A549 (cell line): ENCODE measurements around the gene LCE6A. TPM values are rescaled to one million over a fixed set of nuclear protein-coding genes. Genes with fewer than 3 reads are reported as not detected.

Experiments used
- ATAC-seq, 2 experiments: fragments of 200-7000 bp in 1 of 2; fragments of >200 bp in 1 of 2; cut with Nextera tagmentation in 1 of 2; cut with Tn5 transposase in 1 of 2; 3 replicates each; pipeline versions ENCODE4 v1.8.0 to v1.9.1; 2018 to 2020; ENCODE audit warnings: mild to moderate bottlenecking in 1 of 2, moderate library complexity in 1 of 2
- CTCF ChIA-PET: fragments of 300-600 bp; sonication (Branson Sonifier 250); formaldehyde crosslinking; extraction: SDS; loops from one replicate; lab custom pipeline; 2021; ENCODE audit warnings: antibody characterized with exemption, inconsistent platforms; lab: Yijun Ruan, JAX
- POLR2A ChIA-PET: fragments of 350-600 bp; formaldehyde crosslinking; extraction: SDS; loops from one replicate; lab custom pipeline; 2021; ENCODE audit warnings: antibody characterized with exemption, inconsistent platforms; lab: Yijun Ruan, JAX
- DNase-seq, 2 experiments: peaks; one replicate each; pipeline versions ENCODE4 v3.0.0 to v3.0.0-alpha.2; 2011 to 2016; ENCODE audit warnings: low read depth in 1 of 2, low spot score in 1 of 2
- FAIRE-seq: peaks from 2 replicates; lab custom pipeline; 2011; peaks lifted over from hg19 to GRCh38; lab: Jason Lieb, UNC
- H3K27ac ChIP-seq, 2 experiments: fragments of >200 bp; sonication (Bioruptor Twin); formaldehyde crosslinking; 3 replicates each; pipeline ENCODE4 v1.5.1; 2016 to 2017
- H3K4me1 ChIP-seq: fragments of >200 bp; sonication (Bioruptor Twin); formaldehyde crosslinking; 3 replicates; pipeline ENCODE4 v1.6.1; 2016
- H3K4me2 ChIP-seq: fragments of >200 bp; sonication (Bioruptor Twin); formaldehyde crosslinking; 3 replicates; pipeline ENCODE4 v1.6.1; 2016
- H3K4me3 ChIP-seq: fragments of >200 bp; sonication (Bioruptor Twin); formaldehyde crosslinking; 3 replicates; pipeline ENCODE4 v1.5.1; 2016
- H3K9me3 ChIP-seq: fragments of >200 bp; sonication (Bioruptor Twin); formaldehyde crosslinking; 3 replicates; pipeline ENCODE4 v1.6.1; 2016
- ATOH8 ChIP-seq: fragments of 250-450 bp; sonication (Bioruptor Pico); IDR thresholded peaks from 2 replicates; pipeline ENCODE4 v1.5.0; 2020; ENCODE audit warnings: low read depth, mild to moderate bottlenecking, moderate library complexity
- BHLHE40 ChIP-seq: IDR thresholded peaks from 2 replicates; pipeline ENCODE4 v1.6.1; 2012; ENCODE audit warnings: low read depth, low read length, inconsistent platforms
- CEBPB ChIP-seq, 2 experiments: fragments of >200 bp in 1 of 2; sonication (Bioruptor Twin) in 1 of 2; formaldehyde crosslinking in 1 of 2; IDR thresholded peaks; 2 replicates each; pipeline ENCODE4 v1.6.1; 2012 to 2016
- CHD2 ChIP-seq: fragments of 150-350 bp; IDR thresholded peaks from 2 replicates; pipeline ENCODE4 v1.6.1; 2014; ENCODE audit warnings: low read length; ENCODE audit not compliant: partially characterized antibody
- CHD4 ChIP-seq: fragments of 200-600 bp; sonication (generic); IDR thresholded peaks from 2 replicates; pipeline ENCODE4 v1.6.1; 2016; ENCODE audit warnings: antibody characterized with exemption, mild to moderate bottlenecking, borderline replicate concordance
- FOSL2 ChIP-seq, 2 experiments: fragments of 450-650 bp in 1 of 2; fragments of >200 bp in 1 of 2; sonication (Bioruptor Twin) in 1 of 2; formaldehyde crosslinking; IDR thresholded peaks; 2 replicates each; pipeline versions ENCODE4 v1.5.0 to v1.6.1; 2016 to 2020; ENCODE audit warnings: mild to moderate bottlenecking in 1 of 2, moderate library complexity in 1 of 2
- HES2 ChIP-seq: fragments of >200 bp; sonication (Bioruptor Twin); formaldehyde crosslinking; IDR thresholded peaks from 2 replicates; pipeline ENCODE4 v1.6.1; 2016
- HMGXB4 ChIP-seq: fragments of 250-450 bp; sonication (Bioruptor Pico); IDR thresholded peaks from 2 replicates; pipeline ENCODE4 v1.5.0; 2021; ENCODE audit warnings: mild to moderate bottlenecking, moderate library complexity, borderline replicate concordance
- HOXA7 ChIP-seq: fragments of 250-450 bp; sonication (Bioruptor Pico); IDR thresholded peaks from 2 replicates; pipeline ENCODE4 v1.5.0; 2020; ENCODE audit warnings: mild to moderate bottlenecking, moderate library complexity
- JUN ChIP-seq, 2 experiments: fragments of >200 bp; sonication (Bioruptor Twin); formaldehyde crosslinking; IDR thresholded peaks; 2 replicates in 1 of 2; 3 replicates in 1 of 2; pipeline ENCODE4 v1.6.1; 2016 to 2017
- MAX ChIP-seq: IDR thresholded peaks from 2 replicates; pipeline ENCODE4 v1.6.1; 2012
- MYC ChIP-seq: IDR thresholded peaks from 2 replicates; pipeline ENCODE4 v1.6.1; 2012; ENCODE audit warnings: mild to moderate bottlenecking, inconsistent platforms, low read length, improper control_type of control experiment, borderline replicate concordance
- NPAS2 ChIP-seq: fragments of 250-450 bp; sonication (Bioruptor Pico); IDR thresholded peaks from 2 replicates; pipeline ENCODE4 v1.8.0; 2022; ENCODE audit warnings: mild to moderate bottlenecking, moderate library complexity, borderline replicate concordance
- PHF8 ChIP-seq: fragments of 200-600 bp; sonication (generic); IDR thresholded peaks from 2 replicates; pipeline ENCODE4 v1.6.1; 2016; ENCODE audit warnings: low read depth, mild to moderate bottlenecking, antibody characterized with exemption, moderate library complexity, borderline replicate concordance
- RARB ChIP-seq: fragments of 250-450 bp; sonication (Bioruptor Pico); IDR thresholded peaks from 2 replicates; pipeline ENCODE4 v1.8.0; 2021; ENCODE audit warnings: mild to moderate bottlenecking, moderate library complexity
- REST ChIP-seq: fragments of 200-600 bp; sonication (generic); IDR thresholded peaks from 2 replicates; pipeline ENCODE4 v1.6.1; 2016; ENCODE audit warnings: antibody characterized with exemption, mild to moderate bottlenecking, moderate library complexity
- RNF2 ChIP-seq: fragments of 200-600 bp; sonication (generic); IDR thresholded peaks from 2 replicates; pipeline ENCODE4 v1.6.1; 2016; ENCODE audit warnings: low read depth, mild to moderate bottlenecking, antibody characterized with exemption, moderate library complexity, borderline replicate concordance
- SREBF2 ChIP-seq: fragments of 450-650 bp; IDR thresholded peaks from 2 replicates; pipeline ENCODE4 v1.6.1; 2014; ENCODE audit warnings: mild to moderate bottlenecking, moderate library complexity
- TFCP2L1 ChIP-seq: fragments of 250-450 bp; sonication (Bioruptor Pico); IDR thresholded peaks from 2 replicates; pipeline ENCODE4 v1.5.0; 2021; ENCODE audit warnings: mild to moderate bottlenecking
- WGBS: methylation state at CpG from one replicate; pipeline ENCODE4 v1.1.6; 2017; ENCODE audit errors: missing lambda C conversion rate; 5-methylcytosine and 5-hydroxymethylcytosine counted together
- polyA plus RNA-seq, 4 experiments: library from polyadenylated mRNA; depleted of rRNA in 3 of 4; stranded (reverse); fragments of >200 nt; fragmentation: RNase III in 1 of 4; extraction: RNeasy Plus Mini Kit Qiagen cat#74134 plus additional on column Dnase treatment in 1 of 4; gene quantifications; 2 replicates in 3 of 4; 3 replicates in 1 of 4; pipeline ENCODE4 v1.2.3, GENCODE V29; 2011 to 2017

The LCE6A gene
- polyA plus RNA-seq, 2 of the 4 experiments (the other 2 are of a cell fraction): not detected

- no peak for FAIRE-seq
- H3K27ac ChIP-seq: no peak within 1 kb of the TSS
- H3K9me3 ChIP-seq: no peaks in the 10 kb centered on the region
- no peak for DNase-seq
- H3K4me1 ChIP-seq: no peaks in the 10 kb centered on the region
- POLR2A ChIA-PET: no interaction called here
- ATAC-seq: no peak
- TF ChIP-seq TFCP2L1 (CRISPR knock-in tag) (no peak), HES2 (no peak), MYC (no peak), MAX (no peak), RARB (CRISPR knock-in tag) (no peak), FOSL2 (IDR thresholded peaks at IDR 0.05) (no peak), FOSL2 (CRISPR knock-in tag; IDR thresholded peaks at IDR 0.05) (no peak), RNF2 (no peak), PHF8 (no peak), JUN (IDR thresholded peaks at IDR 0.05) (no peak)
- CTCF ChIA-PET: no interaction called here
- H3K4me2 ChIP-seq: no peak within 1 kb of the TSS
- no peak within 1 kb of the TSS for H3K4me3 ChIP-seq
- 0% methylated on average over 3 of the region's 3 CpGs for WGBS
These were observed 17.0 kb downstream of the LCE6A start, which contains the start of gene LCE7A for GRCh38 chr1:152859696-152860095. TSS of gene LCE7A (plus strand) at chr1:152859996. CDS start at chr1:152860698, 702 bp downstream.

GRCh38 chr1:152860129-152860528 lies 17.5 kb downstream of the LCE6A start:
- POLR2A ChIA-PET: no interaction called here
- CTCF ChIA-PET: interaction anchor here (0.8 kb wide), 1 partner anchor 206 kb away, joined by 4 read pairs; no protein-coding TSS in a partner anchor
- Histone ChIP-seq H3K9me3 (no peaks in the 10 kb centered on the region), H3K4me3 (no peak overlapping the region), H3K27ac (no peak overlapping the region), H3K4me1 (no peaks in the 10 kb centered on the region), H3K4me2 (no peak overlapping the region)
- WGBS: 5% methylated on average over 3 of the region's 3 CpGs
- FAIRE-seq (no peak), ATAC-seq (no peak), DNase-seq (no peak)
- TF ChIP-seq HOXA7 (CRISPR knock-in tag) (no peak), CHD2 (no peak), CEBPB (IDR thresholded peaks at IDR 0.05) (no peak), MAX (no peak), ATOH8 (CRISPR knock-in tag) (no peak), HMGXB4 (CRISPR knock-in tag) (no peak), BHLHE40 (no peak), SREBF2 (no peak), REST (no peak), CHD4 (no peak), NPAS2 (CRISPR knock-in tag) (no peak)
